GM18498 (cell line): ENCODE results near the gene NLRP7.
"Not testable (repeated sequence)": the region's sequence is repeated elsewhere in the genome, so short reads cannot be mapped to it uniquely, and the experiment has no call there.

Source experiments
- ATAC-seq: cut with Tn5 transposase; IDR thresholded peaks from one replicate; pipeline ENCODE4 v1.9.1; 2021; ENCODE audit warnings: mild to moderate bottlenecking, moderate library complexity; ENCODE audit not compliant: unreplicated experiment

Gene NLRP7

GRCh38 chr19:54947381-54947780 is at the start of gene NLRP7:
Gene NLRP7 (minus strand): TSS chr19:54947530.
- no peak for ATAC-seq

- ATAC-seq, result no peak
These were observed 48.2 kb upstream of the NLRP7 start for GRCh38 chr19:54995561-54995960.

DNA sequence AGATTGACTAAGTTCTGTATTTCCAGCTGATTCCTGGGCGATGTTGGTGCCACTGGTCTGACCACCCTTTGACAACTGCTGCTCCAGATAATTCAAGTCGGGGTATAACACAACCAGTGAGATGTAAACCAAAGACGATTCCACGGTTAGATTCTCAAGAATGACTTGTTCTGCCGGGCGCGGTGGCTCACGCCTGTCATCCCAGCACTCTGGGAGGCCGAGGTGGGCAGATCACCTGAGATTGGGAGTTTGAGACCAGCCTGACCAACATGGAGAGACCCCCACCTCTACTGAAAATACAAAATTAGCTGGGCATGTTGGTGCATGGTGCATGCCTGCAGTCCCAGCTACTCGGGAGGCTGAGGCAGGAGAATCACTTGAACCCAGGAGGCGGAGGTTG is 42.2 kb upstream of the NLRP7 start:
- not testable (repeated sequence) for ATAC-seq

DNA sequence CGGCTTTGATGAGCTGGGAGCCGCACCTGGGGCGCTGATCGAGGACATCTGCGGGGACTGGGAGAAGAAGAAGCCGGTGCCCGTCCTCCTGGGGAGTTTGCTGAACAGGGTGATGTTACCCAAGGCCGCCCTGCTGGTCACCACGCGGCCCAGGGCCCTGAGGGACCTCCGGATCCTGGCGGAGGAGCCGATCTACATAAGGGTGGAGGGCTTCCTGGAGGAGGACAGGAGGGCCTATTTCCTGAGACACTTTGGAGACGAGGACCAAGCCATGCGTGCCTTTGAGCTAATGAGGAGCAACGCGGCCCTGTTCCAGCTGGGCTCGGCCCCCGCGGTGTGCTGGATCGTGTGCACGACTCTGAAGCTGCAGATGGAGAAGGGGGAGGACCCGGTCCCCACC is 35.2 kb upstream of the NLRP7 start:
- ATAC-seq, result not testable (repeated sequence)

GRCh38 chr19:54973229-54974090 is 26.1 kb upstream of the NLRP7 start:
- ATAC-seq, result not testable (repeated sequence)

- ATAC-seq, result not testable (repeated sequence)
These were observed 24.1 kb upstream of the NLRP7 start for GRCh38 chr19:54971446-54971845.

DNA sequence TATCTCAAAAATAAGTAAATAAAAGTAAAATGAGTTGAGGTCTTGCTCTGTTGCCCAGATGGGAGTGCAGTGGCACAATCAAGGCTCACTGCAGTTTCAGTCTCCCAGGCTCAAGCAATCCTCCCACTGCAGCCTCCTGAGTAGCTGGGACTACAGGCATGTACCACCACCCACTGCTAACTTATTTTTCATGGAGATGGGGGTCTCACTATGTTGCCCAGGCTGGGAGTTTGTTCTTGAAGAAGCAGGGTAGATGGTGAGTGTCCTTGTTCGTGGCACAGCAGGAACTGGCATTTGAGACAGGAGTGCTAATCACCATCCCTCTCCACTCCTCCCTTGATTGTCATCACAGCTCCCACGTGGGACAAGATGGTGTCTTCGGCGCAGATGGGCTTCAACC is 22.3 kb upstream of the NLRP7 start:
- no peak for ATAC-seq

DNA sequence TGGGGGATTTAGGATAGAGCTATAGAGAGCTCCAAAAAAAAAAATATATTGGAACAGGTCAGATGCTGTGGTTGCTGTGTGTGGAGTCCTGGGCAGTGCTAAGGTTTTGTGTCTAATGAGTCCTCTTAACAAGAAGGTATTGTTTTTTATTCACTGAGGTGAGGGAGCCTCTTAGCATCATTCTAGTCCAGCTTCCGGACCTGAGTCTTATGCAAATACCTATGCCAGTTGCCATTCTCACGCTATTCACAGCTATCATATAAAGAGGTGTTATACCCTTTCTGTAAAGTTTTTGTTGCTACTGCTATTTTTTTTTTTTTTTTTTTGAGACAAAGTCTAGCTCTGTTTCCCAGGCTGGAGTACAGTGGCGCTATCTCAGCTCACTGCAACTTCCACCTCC is 20.3 kb upstream of the NLRP7 start:
- ATAC-seq, result no peak

- ATAC-seq, result not testable (repeated sequence)
These were observed 17.7 kb upstream of the NLRP7 start for GRCh38 chr19:54965055-54965454.

DNA sequence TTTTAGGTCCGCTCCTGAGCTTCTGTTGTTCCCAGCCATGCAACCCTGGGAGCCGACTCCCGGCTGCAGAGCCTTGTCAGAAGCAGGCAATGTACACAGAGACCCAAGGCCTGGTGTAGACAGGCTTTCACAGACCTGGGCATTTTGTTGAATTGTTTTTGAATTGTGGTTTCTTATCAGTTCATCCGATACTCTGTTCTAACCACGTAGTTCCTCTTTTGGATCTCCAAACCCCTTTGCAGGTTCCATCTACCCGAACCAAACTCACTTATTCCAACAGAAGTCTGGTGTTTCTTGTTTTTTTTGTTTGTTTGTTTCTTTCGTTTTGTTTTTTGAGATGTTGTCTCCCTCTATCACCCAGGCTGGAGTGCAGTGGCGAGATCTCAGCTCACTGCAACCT is 12.5 kb upstream of the NLRP7 start:
- peak; percentile 58 for ATAC-seq

GRCh38 chr19:54955376-54955775 is 8.0 kb upstream of the NLRP7 start:
- ATAC-seq, result no peak

GRCh38 chr19:54953345-54953713 is 6.0 kb upstream of the NLRP7 start:
- not testable (repeated sequence) for ATAC-seq

DNA sequence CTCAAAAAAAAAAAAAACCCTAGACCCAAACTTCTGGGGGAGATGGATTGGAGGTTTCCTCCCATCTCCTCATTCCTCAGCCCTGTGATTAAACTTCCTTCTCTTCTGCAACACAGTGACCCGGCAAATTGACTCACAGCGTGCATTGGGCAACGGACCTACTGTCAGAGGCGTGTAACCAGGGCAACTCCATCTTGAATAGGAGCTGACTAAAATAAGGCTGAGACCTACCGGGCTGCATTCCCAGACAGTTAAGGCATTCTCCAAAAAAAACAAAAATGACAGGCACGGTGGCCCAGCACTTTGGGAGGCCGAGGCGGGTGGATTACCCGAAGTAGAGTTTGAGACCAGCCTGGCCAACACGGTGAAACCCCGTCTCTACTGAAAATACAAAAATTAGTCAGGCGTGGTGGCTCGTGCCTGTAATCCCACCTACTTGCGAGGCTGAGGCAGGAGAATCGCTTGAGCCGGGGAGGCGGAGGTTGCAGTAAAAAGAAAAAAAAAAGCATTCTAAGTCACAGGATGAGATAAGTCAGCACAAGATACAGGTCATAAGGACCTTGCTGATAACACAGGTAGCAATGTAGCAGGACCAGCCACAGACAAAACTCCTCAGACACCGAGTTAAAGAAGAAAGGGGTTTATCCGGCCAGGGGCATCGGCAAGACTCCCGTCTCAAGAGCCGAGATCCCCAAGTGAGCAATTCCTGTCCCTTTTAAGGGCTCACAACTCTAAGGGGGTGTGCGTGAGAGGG is 5.4 kb upstream of the NLRP7 start:
- no peak for ATAC-seq

- ATAC-seq, result not testable (repeated sequence)
These were observed 3.2 kb upstream of the NLRP7 start for GRCh38 chr19:54950580-54950979.

GRCh38 chr19:54949412-54949811 is 2.1 kb upstream of the NLRP7 start:
- no peak for ATAC-seq

DNA sequence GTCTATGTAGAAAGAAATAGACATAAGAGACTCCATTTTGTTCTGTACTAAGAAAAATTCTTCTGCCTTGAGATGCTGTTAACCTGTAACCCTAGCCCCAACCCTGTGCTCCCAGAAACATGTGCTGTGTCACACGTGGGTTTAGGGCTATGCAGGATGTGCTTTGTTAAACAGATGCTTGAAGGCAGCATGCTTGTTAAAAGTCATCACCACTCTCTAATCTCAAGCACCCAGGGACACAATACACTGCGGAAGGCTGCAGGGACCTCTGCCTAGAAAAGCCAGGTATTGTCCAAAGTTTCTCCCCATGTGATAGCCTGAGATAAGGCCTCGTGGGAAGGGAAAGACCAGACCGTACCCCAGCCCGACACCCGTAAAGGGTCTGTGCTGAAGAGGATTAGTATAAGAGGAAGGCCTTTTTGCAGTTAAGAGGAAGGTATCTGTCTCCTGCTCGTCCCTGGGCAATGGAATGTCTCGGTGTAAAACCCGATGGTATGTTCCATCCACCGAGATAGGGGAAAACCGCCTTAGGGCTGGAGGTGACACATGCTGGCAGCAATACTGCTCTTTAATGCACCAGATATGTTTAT is 3.5 kb downstream of the NLRP7 start:
- ATAC-seq, result not testable (repeated sequence)

- ATAC-seq, result not testable (repeated sequence)
These were observed 7.8 kb downstream of the NLRP7 start for GRCh38 chr19:54939538-54939937.

GRCh38 chr19:54938906-54939305 is 8.4 kb downstream of the NLRP7 start:
- ATAC-seq, result no peak

DNA sequence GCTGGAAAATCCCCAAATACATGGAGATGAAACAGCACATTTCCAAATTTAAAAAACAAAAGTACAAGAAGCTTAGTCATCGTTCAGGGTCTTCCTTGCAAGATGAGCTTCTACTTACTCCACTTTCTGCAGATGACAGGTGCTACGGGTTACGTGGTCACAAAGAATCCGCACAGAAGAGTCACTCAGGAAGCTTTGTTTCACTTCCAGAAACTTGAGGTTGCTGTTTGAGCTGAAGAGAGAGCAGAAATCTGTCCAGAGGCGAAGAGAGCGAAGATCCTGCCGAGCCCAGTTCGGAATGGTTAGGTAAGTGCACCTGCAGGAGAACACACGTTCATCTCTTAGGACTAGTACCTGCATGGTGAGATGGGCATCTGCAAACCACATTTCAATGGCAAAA is 9.4 kb downstream of the NLRP7 start:
- peak; percentile 51 for ATAC-seq

- ATAC-seq, result no peak
These were observed 19.0 kb downstream of the NLRP7 start for GRCh38 chr19:54928299-54928698.

DNA sequence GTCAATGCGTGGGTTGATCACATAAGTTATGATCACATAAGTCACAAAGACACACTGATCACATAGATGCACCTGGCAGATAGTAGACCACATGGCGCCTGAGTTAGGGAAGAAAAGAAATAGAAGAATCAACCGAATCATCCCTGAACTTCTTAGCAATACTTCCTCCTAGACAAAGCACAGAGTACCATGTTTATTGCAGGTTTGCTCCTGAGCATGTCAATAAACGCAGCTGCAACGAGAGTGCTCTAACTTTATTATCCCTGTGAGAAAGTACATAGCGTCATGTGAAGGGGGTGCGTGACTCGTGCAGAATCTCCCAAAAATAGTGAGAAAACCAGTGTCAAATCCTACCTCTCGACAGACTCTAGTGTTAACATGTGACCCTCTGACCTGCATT is 24.1 kb downstream of the NLRP7 start:
- ATAC-seq, result no peak

- no peak for ATAC-seq
These were observed 26.2 kb downstream of the NLRP7 start for GRCh38 chr19:54921082-54921481.
